Glomerular visceral epithelial cell (primary cell): Measurements from ENCODE around the gene DGKH.
"Not testable (repeated sequence)": the region's sequence is repeated elsewhere in the genome, so short reads cannot be mapped to it uniquely, and the experiment has no call there.

Experiments used
- DNase-seq: peaks from one replicate; pipeline ENCODE4 v3.0.0-alpha.2; 2016; ENCODE audit errors: extremely low spot score

The DGKH gene

GRCh38 chr13:42223681-42224080 lies 175.2 kb downstream of the DGKH start:
- no peak for DNase-seq

GRCh38 chr13:42225051-42225450 lies 176.6 kb downstream of the DGKH start:
- no peak for DNase-seq

GRCh38 chr13:42226759-42227158 lies 178.3 kb downstream of the DGKH start:
- not testable (repeated sequence) for DNase-seq

- DNase-seq: no peak
Observed at GRCh38 chr13:42228527-42228926, 180.1 kb downstream of the DGKH start.

GRCh38 chr13:42229287-42229686 lies 180.8 kb downstream of the DGKH start:
- no peak for DNase-seq

GRCh38 chr13:42232671-42233070 lies 184.2 kb downstream of the DGKH start:
- DNase-seq: no peak

- no peak for DNase-seq
Observed at GRCh38 chr13:42233726-42234125, 185.3 kb downstream of the DGKH start.

GRCh38 chr13:42239161-42239560 lies 190.7 kb downstream of the DGKH start:
- DNase-seq: no peak

GRCh38 chr13:42239644-42240043 lies 191.2 kb downstream of the DGKH start:
- no peak for DNase-seq

- no peak for DNase-seq
Observed at GRCh38 chr13:42246541-42246940, 198.1 kb downstream of the DGKH start.

GRCh38 chr13:42247883-42248282 lies 199.4 kb downstream of the DGKH start:
- DNase-seq: no peak

- DNase-seq: no peak
Observed at GRCh38 chr13:42255886-42256285, 207.4 kb downstream of the DGKH start.

GRCh38 chr13:42258747-42259146 lies 210.3 kb downstream of the DGKH start:
- no peak for DNase-seq

- no peak for DNase-seq
Observed at GRCh38 chr13:42259515-42259914, 211.1 kb downstream of the DGKH start.

- no peak for DNase-seq
Observed at GRCh38 chr13:42260903-42261654, 212.6 kb downstream of the DGKH start.

- no peak for DNase-seq
Observed at GRCh38 chr13:42266473-42266872, 218.0 kb downstream of the DGKH start.

GRCh38 chr13:42270160-42270856 lies 221.9 kb downstream of the DGKH start:
- no peak for DNase-seq

- no peak for DNase-seq
Observed at GRCh38 chr13:42270857-42271215, 222.4 kb downstream of the DGKH start.

- DNase-seq: peak; percentile 99
Observed at GRCh38 chr13:42271337-42272114, 223.1 kb downstream of the DGKH start.

GRCh38 chr13:42272115-42272803 lies 223.8 kb downstream of the DGKH start, which contains the start of gene AKAP11:
Gene AKAP11 (plus strand): TSS chr13:42272152. CDS start chr13:42286349, 14,197 bp downstream.
- DNase-seq: peak; percentile 59

GRCh38 chr13:42272804-42273175 lies 224.3 kb downstream of the DGKH start:
- no peak for DNase-seq
